ENCODE measurements around the gene QRICH2. TPM values are rescaled to one million over a fixed set of nuclear protein-coding genes. Genes with fewer than 3 reads are reported as not detected.

QRICH2 gene
- total and polyA plus RNA-seq, 10 of the 15 experiments (the other 5 are each of a cell fraction or from before 2014, with no cell fraction given): 0.04 to 0.72 (median 0.25) TPM

GRCh38 chr17:76270127-76270592 is 37.9 kb downstream of the QRICH2 start (continued):
- TF ChIP-seq MTA2 (IDR thresholded peaks at IDR 0.05; ENCODE audit: low read depth): no peak
- 0 out of 2 replicates have a peak, but pooled peaks have one; percentile 23 for TF ChIP-seq TCF12 (IDR thresholded peaks at IDR 0.05; ENCODE audit: low read depth, low read length)
- peak; percentile 3; the same call in 1 of the 2 replicates for TF ChIP-seq POLR2AphosphoS2 (IDR thresholded peaks at IDR 0.05; ENCODE audit: low read depth, low read length)
- no peak for TF ChIP-seq ZBTB11 (CRISPR knock-in tag; IDR thresholded peaks at IDR 0.05)
- no peak for TF ChIP-seq KDM1A (IDR thresholded peaks at IDR 0.05; ENCODE audit: borderline replicate concordance)
- 0 out of 4 replicates have a peak, but pooled peaks of 1 of the 2 experiments have one; percentile 14 for TF ChIP-seq BHLHE40 (IDR thresholded peaks at IDR 0.05; ENCODE audit: borderline replicate concordance in 1 of 2, low read depth in 2 of 2, low read length in 1 of 2)
- TF ChIP-seq NKRF (conservative IDR thresholded peaks at IDR 0.05): 0 out of 2 replicates have a peak, but pooled peaks have one; percentile 12
- TF ChIP-seq MLLT1 (IDR thresholded peaks at IDR 0.05): no peak; the same call in 1 of the 2 replicates
- TF ChIP-seq, protein P1, sequence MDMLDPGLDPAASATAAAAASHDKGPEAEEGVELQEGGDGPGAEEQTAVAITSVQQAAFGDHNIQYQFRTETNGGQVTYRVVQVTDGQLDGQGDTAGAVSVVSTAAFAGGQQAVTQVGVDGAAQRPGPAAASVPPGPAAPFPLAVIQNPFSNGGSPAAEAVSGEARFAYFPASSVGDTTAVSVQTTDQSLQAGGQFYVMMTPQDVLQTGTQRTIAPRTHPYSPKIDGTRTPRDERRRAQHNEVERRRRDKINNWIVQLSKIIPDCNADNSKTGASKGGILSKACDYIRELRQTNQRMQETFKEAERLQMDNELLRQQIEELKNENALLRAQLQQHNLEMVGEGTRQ (IDR thresholded peaks at IDR 0.05; ENCODE audit: borderline replicate concordance, low read depth, low read length): peak; percentile 6; the same call in 1 of the 2 replicates
- TF ChIP-seq POLR2A (IDR thresholded peaks at IDR 0.05; ENCODE audit: low read depth, low read length): peak; percentile 70
